Measurements from ENCODE around the gene DNMT1.

GRCh38 chr19:10184636-10185035 is 10.1 kb downstream of the DNMT1 start:
- no peak for TF ChIP-seq EZH2 (IDR thresholded peaks at IDR 0.05; ENCODE audit: borderline replicate concordance, insufficient read depth, low read depth, low read length, poor library complexity, severe bottlenecking)
- no peak for TF ChIP-seq CTCF (IDR thresholded peaks at IDR 0.05)
